HG03280 (cell line): ENCODE data around the gene COL25A1.
"Not testable (repeated sequence)": the region's sequence is repeated elsewhere in the genome, so short reads cannot be mapped to it uniquely, and the experiment has no call there.

Experiments
- ATAC-seq: cut with Tn5 transposase; IDR thresholded peaks from one replicate; pipeline ENCODE4 v1.9.1; 2021; ENCODE audit warnings: mild to moderate bottlenecking, moderate library complexity; ENCODE audit not compliant: unreplicated experiment

COL25A1 gene

GRCh38 chr4:108972613-108973283, 329.7 kb downstream of the COL25A1 start:
- no peak for ATAC-seq

GRCh38 chr4:108971473-108971872, 331.0 kb downstream of the COL25A1 start:
- no peak for ATAC-seq

DNA sequence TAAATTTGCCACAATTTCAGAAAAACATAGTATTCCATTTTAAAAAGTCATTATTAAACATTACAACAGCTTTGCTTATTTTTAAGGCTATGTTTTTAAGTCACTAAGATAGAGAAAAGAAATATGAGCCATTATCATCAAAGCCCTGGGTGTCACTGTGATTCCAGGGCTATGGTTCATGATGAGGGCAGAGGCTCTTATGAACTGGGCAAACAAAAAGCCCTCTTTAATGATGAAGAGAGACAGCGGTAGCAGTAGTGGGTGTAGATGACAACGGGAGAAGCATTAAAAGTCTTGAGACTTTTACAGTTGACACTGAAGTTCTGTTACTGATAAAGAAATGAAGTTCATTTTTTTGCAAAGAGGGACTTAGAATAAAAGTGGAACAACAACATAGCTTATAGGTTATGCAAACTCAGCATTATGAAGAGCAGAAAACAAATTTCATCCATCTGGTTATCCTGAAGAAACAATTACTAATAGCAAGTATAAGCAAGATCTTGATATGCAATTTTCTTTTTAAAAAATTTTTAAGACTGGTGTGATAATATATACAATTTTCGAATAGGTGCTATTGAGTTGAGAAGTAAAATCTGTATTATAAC, 336.9 kb downstream of the COL25A1 start:
- ATAC-seq, result no peak

GRCh38 chr4:108965016-108965415, 337.4 kb downstream of the COL25A1 start:
- no peak for ATAC-seq

- ATAC-seq, result no peak
These were observed 338.5 kb downstream of the COL25A1 start for GRCh38 chr4:108963910-108964309.

- no peak for ATAC-seq
These were observed 343.0 kb downstream of the COL25A1 start for GRCh38 chr4:108959491-108959890.

DNA sequence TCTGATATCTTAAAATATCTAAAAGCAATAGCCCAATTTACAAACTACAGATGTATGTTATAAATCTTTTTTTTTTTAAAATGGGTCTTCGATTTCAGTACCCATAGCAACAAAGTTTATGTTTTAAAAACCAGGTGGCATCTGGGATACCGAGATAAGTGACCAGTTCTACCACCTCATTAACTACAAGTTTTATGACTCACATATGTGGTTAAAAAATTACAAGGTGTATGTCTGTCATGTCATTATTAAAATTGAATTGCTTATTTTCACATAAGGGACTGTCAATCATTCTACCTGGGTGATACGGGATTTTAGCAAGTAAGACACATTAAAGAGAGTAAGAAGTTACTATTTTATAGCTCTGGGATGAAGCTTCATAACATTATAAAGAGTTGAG, 347.6 kb downstream of the COL25A1 start:
- ATAC-seq, result no peak

DNA sequence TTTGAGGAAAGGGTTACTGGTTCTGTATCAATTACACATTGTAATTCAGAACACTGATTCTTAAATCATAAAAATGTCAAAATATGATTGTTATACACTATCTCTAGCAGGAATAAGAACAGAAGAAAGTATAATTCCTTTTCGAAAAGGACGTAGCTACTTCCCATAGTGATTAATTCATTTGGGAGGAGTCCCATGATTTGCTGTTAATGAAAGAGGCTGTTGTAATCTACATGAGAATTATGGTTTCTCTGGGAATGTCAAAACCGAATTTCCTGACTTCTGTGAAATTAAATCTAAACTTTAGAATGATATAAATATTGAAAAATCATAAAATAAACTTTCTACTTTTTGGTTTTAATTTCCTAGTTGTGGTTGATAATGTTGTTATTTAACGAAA, 348.5 kb downstream of the COL25A1 start:
- ATAC-seq, result no peak

GRCh38 chr4:108950158-108950915, 352.1 kb downstream of the COL25A1 start:
- no peak for ATAC-seq

GRCh38 chr4:108947526-108947925, 354.9 kb downstream of the COL25A1 start:
- no peak for ATAC-seq

- ATAC-seq, result no peak
These were observed 356.2 kb downstream of the COL25A1 start for GRCh38 chr4:108946237-108946636.

DNA sequence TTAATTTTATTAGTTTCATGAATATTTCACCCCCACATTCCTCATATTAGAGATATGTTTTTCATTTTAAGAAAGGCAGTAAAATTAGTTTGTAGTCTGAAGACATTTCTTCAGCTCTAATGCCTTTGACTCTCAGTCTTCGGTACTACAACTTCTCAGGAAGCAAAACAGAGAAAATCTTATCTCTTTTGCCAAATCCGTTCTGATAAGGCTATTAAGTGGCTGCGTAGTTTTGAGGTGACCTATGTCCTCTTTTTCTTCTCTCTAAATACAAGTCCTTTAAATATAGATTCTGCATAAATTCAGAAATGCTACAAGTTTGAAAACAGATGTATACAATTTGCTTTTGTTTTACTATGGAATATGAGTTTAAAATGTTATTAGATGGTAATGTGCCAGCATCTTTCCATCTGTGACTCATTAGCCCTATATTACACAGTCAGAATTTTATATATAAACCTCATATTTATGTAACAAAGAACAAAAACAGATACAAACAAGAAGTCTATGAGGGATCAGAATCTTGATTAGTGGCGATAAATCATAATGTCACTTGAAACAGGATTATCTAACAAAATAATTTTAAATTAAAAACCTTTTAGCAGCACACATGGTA, 358.4 kb downstream of the COL25A1 start:
- no peak for ATAC-seq

DNA sequence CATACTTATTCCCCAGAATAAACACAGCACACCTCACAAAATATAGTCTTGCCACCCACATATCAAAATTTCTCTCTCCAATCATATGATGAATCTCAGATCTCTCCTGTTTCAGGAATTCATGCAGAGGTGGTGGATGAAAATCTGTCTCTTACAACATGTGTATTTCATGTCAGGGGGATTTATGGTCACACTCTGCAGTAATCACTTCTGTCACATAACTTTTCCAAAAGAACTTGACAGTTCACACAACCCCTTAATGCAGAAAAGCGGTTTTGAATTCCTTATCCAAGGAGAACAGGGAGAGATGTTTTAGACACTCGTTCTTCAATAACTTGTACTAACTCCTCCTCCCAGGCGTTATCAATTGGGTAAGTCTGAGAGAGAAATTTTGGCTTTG, 359.1 kb downstream of the COL25A1 start:
- ATAC-seq, result no peak

DNA sequence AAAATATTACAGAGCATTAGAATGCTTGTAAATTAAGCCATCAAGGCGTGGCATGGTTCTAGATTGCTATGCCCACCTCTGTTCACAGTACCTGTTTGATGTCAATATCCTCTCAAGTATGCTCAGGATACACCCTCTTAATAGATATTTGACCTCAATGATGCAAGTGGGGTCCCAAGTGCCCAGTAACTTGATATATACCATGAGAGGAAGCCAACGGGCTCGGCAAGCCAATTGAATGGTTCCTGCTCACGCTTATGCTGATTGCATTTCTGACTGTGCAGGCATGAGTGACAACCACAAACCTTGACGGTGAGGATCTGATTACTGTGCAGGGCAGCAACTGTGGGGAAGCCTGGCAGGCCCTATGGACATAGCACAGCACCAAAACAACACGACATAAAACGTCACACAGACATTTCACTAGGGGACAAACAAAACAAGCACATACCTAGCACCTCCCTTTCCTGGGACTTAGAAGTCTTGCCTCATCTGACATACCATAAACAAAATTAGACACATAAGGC, 360.5 kb downstream of the COL25A1 start:
- ATAC-seq, result no peak

DNA sequence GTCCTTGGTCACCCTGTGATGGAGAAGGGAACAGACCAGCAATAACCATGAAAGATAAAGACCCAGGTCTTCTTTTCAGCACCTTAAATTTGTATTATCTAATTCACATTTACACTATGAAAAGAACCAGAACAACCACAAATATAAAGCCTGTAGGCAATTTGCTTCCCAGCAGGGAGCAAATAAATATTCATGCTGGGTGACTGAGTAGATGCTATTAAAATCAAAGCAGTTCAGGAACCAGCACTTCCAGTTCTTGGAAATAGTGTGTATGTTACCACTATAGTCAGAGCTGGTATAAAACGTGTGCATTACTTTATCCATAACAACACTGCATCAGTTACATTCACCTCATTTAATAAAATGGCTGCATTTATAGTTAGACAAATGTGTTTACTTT, 361.8 kb downstream of the COL25A1 start:
- no peak for ATAC-seq

- ATAC-seq, result no peak
These were observed 362.3 kb downstream of the COL25A1 start for GRCh38 chr4:108940149-108940548.

DNA sequence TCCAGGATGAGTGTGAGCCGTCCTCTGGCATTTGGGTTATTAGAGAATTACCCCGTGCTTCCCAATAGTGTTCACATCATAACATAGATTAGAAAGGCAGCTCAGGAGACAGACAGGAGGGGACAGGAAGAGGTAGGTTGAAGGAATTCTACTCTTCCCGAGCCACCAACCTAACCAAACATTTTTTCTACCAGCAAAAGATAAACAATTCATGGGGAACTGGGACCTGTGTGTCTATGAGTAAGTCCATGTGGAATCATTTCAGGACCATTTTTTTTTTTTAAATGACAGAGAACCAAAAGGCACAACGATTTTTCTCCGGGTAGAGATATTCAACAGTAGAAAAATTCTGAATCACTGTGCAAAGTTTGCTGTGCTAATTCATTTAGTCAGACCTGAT, 365.4 kb downstream of the COL25A1 start:
- ATAC-seq, result no peak

- not testable (repeated sequence) for ATAC-seq
These were observed 368.5 kb downstream of the COL25A1 start for GRCh38 chr4:108933925-108934324.

DNA sequence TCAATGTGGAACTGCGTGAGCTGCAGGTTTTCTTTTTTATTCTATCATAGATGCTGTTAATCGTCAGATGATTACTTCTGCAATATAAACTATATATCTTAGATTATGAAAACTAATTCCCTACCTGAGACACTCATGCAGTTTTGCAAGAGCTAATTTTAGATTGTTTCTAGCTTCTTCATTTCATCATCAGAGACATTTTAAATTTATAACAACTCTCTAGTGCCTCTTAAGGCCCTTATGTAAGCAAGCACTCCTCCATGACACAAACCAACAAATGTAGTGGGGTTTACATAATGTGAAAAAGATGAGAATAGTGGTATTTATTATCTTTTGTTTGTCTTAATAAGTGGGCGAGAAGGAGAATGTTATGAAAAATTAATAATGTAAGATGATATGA, 369.4 kb downstream of the COL25A1 start:
- ATAC-seq, result no peak

DNA sequence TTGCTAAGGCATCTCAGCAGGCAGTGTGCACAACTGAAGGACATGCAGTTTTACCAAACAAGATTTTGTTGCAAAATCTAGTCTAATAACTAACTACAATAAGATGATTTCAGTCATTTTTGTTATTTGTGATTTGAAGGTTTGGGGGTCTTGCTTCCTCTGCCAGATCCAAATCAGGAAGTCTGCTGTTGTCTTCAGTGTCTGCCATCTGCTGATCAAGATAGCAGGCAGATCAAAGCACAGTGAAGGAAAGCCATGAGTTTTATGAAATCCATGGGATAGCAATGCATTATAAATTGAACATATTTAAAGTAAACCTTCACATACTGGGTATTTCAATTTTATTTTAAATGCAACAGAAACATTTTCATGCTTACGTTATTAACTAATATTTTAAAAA, 370.5 kb downstream of the COL25A1 start:
- no peak for ATAC-seq

- ATAC-seq, result no peak
These were observed 372.3 kb downstream of the COL25A1 start for GRCh38 chr4:108930186-108930585.
